Mucosa of rectum (tissue), 2 donors: ENCODE measurements around the gene SDCCAG8.

Experiments used
- H3K27ac ChIP-seq, 2 donors: one replicate each; pipeline ENCODE4 v1.7.0; 2013; ENCODE audit warnings: inconsistent platforms in 2 of 2, low read depth in 2 of 2, low read length in 2 of 2
- H3K27me3 ChIP-seq, 2 donors: one replicate each; pipeline ENCODE4 v1.7.0; 2013; ENCODE audit warnings: low read length in 2 of 2; ENCODE audit not compliant: control insufficient read depth in 2 of 2, insufficient read depth in 2 of 2
- H3K36me3 ChIP-seq, 2 donors: one replicate each; pipeline ENCODE4 v1.7.0; 2013; ENCODE audit warnings: low read length in 2 of 2; ENCODE audit not compliant: control insufficient read depth in 2 of 2, insufficient read depth in 2 of 2
- H3K4me1 ChIP-seq, 2 donors: one replicate each; pipeline ENCODE4 v1.7.0; 2013; ENCODE audit warnings: low read length in 2 of 2, mild to moderate bottlenecking in 1 of 2; ENCODE audit not compliant: control insufficient read depth in 2 of 2, insufficient read depth in 2 of 2
- H3K4me3 ChIP-seq, 2 donors: one replicate each; pipeline ENCODE4 v1.7.0; 2013; ENCODE audit warnings: low read length in 2 of 2
- H3K9ac ChIP-seq, 2 donors: one replicate each; pipeline ENCODE4 v1.7.0; 2013; ENCODE audit warnings: low read length in 2 of 2, low read depth in 1 of 2, mild to moderate bottlenecking in 1 of 2
- H3K9me3 ChIP-seq, 2 donors: one replicate each; pipeline ENCODE4 v1.7.0; 2013; ENCODE audit warnings: low read length in 2 of 2; ENCODE audit not compliant: control insufficient read depth in 2 of 2
- donor health status: healthy.
- donor health status: Normal muscosa, but diverticular disease.

The SDCCAG8 gene

GRCh38 chr1:243267471-243267880 is 11.6 kb downstream of the SDCCAG8 start:
- Histone ChIP-seq H3K27me3 (no peaks in the 10 kb centered on the region), H3K27ac (peak overlapping the region; percentile 6 to 19), H3K9me3 (no peaks in the 10 kb centered on the region), H3K4me1 (no peaks in the 10 kb centered on the region), H3K4me3 (no peak overlapping the region), H3K36me3 (peaks cover 0 to 8% of the 10 kb centered on the region in 2 donors), H3K9ac (no peak overlapping the region)

DNA sequence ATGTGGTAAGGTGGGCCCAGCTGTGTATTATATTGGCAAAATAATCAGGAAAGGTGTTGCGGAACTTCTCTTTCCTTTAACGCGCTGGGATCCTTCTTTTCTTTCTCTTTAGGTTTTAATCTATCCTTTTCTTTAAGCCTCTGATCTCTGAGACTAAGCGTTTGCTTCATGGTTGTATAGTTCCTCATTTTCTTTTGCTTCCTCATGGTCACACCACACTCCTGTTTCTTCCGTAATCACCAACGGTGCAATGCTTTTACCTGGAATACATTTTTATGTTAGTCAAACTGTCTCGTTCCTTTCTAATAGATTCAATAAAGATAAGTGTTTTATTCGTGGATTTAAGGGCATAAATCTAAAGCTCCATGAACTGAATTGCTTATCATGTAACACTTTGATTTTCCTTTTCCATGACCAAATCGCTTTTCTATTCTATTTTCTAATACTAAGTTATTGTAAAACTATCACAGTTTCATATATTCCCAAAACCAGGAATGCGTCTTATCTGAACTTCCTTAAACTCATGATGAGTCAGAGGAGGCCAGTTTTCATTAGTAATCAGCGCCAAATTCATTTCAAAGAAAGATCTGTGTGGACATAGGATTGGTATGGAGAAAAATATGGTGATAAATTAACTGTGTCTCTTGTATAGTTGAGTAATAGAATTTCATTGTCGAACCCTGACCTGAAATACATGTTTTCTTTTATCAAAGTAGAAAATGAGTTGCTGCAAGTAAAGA is 12.2 kb downstream of the SDCCAG8 start:
- H3K9ac ChIP-seq = no peak overlapping the region
- H3K27me3 ChIP-seq = no peaks in the 10 kb centered on the region
- no peaks in the 10 kb centered on the region for H3K4me1 ChIP-seq
- H3K36me3 ChIP-seq = peaks cover 0 to 10% of the 10 kb centered on the region in 2 donors
- no peak overlapping the region for H3K4me3 ChIP-seq
- peak overlapping the region in 1 of 2 donors; percentile 6 for H3K27ac ChIP-seq
- H3K9me3 ChIP-seq = no peaks in the 10 kb centered on the region

DNA sequence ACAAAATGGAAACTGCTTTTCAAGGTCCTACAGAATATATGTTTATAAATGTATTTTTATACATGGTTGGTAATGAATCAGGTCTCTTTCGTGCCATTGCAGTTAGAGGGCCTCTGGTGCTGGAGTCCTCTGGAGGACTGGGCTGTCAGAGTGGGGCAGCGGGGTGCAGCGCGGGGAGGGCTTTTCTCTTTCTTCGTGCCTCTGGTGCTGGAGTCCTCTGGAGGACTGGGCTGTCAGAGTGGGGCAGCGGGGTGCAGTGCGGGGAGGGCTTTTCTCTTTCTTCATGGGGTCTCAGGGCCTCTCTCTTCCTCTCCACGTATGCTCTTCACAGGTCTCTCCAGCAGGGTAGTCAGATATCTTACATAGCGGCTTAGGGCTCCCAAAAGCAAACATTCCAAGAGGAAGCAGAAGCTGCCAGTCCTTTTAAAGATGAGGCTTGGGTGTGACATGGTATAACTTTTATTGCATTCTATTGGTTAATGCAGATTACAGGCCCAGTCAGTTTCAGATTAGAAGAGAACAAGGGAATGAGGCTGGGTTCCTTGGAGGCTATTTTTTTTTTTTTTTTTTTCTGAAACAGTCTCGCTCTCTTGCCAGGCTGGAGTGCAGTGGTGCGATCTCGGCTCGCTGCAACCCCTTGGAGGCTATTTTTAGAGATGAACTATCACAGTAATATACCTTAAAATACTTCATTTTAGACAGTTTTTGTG is 13.1 kb downstream of the SDCCAG8 start:
- Histone ChIP-seq H3K36me3 (peaks cover 1 to 13% of the 10 kb centered on the region in 2 donors), H3K27me3 (no peaks in the 10 kb centered on the region), H3K9ac (no peak overlapping the region), H3K9me3 (no peaks in the 10 kb centered on the region), H3K27ac (peak overlapping the region in 1 of 2 donors; percentile 10), H3K4me3 (no peak overlapping the region), H3K4me1 (no peaks in the 10 kb centered on the region)

- H3K4me1 ChIP-seq = no peaks in the 10 kb centered on the region
- no peak overlapping the region for H3K27ac ChIP-seq
These were observed 13.6 kb downstream of the SDCCAG8 start for GRCh38 chr1:243269461-243269801.

DNA sequence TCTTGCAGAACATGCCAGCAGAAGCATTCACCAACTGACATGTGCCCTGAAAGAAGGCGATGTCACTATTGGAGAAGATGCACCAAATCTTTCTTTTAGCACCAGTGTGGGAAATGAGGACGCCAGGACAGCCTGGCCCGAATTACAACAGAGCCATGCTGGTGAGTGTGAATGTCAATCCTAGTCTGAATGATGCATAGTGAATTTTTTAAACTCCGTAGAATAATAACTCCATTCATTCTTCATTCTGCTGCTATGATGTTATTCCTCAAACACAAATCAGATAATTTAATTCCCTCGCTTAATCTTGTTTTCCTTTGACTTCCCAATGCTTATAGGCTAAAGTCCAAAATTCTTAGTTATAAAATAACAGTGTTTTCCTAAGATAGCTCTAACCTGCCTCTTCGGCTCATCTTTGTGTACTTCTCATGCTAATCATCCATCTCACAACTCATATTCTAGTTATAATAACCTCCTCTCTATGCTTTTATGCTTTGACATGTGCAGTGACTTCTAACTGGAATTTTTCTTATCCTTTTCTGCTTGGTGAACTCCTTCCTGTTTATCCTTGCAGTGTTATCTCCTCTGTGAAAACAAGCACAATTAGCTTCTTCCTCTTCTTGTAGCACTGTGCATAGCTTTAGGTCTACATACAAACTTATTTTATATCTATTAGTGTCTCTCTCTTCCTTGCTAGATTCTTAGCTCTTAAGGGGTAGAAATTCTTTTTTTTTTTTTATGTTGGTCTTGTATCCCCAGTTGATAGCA is 14.4 kb downstream of the SDCCAG8 start:
- no peaks in the 10 kb centered on the region for H3K27me3 ChIP-seq
- peaks cover 13 to 22% of the 10 kb centered on the region in 2 donors for H3K36me3 ChIP-seq
- H3K4me3 ChIP-seq = no peak overlapping the region
- no peak overlapping the region for H3K9ac ChIP-seq
- no peaks in the 10 kb centered on the region for H3K4me1 ChIP-seq
- no peak overlapping the region for H3K27ac ChIP-seq
- H3K9me3 ChIP-seq = no peaks in the 10 kb centered on the region

More at GRCh38 chr1:243269461-243269801, 13.6 kb downstream of the SDCCAG8 start:
- H3K9me3 ChIP-seq = no peaks in the 10 kb centered on the region
- no peaks in the 10 kb centered on the region for H3K27me3 ChIP-seq
- H3K4me3 ChIP-seq = no peak overlapping the region
- peaks cover 5 to 13% of the 10 kb centered on the region in 2 donors for H3K36me3 ChIP-seq
- H3K9ac ChIP-seq = no peak overlapping the region

- Histone ChIP-seq H3K4me3 (no peak overlapping the region), H3K9ac (no peak overlapping the region), H3K36me3 (peaks cover 24% of the 10 kb centered on the region in 2 donors), H3K4me1 (no peaks in the 10 kb centered on the region), H3K27me3 (no peaks in the 10 kb centered on the region), H3K9me3 (no peaks in the 10 kb centered on the region), H3K27ac (no peak overlapping the region)
These were observed 16.2 kb downstream of the SDCCAG8 start for GRCh38 chr1:243271996-243272395.

- Histone ChIP-seq H3K4me1 (no peaks in the 10 kb centered on the region), H3K27me3 (no peaks in the 10 kb centered on the region), H3K4me3 (no peak overlapping the region), H3K27ac (no peak overlapping the region), H3K9me3 (no peaks in the 10 kb centered on the region), H3K36me3 (peaks cover 27% of the 10 kb centered on the region in 2 donors), H3K9ac (no peak overlapping the region)
These were observed 16.6 kb downstream of the SDCCAG8 start for GRCh38 chr1:243272401-243272800.

- no peaks in the 10 kb centered on the region for H3K4me1 ChIP-seq
These were observed 17.7 kb downstream of the SDCCAG8 start for GRCh38 chr1:243273506-243273905.

DNA sequence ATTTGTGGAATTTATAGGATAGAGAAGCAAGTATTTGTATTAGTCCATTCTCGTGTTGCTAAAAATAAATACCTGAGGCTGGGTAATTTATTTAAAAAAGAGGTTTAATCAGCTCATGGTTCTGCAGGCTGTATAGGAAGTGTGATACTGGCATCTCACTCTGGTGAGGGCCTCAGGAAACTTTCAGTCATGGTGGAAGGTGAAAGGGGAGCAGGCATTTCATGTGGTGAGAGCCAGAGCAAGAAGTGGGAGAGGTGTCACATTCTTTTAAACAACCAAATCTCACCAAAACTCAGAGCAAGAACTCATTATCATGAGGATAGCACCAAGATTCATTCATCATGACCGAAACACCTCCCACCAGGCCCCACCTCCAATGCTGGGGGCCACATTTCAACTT is 18.1 kb downstream of the SDCCAG8 start:
- no peaks in the 10 kb centered on the region for H3K9me3 ChIP-seq

More at GRCh38 chr1:243273506-243273905, 17.7 kb downstream of the SDCCAG8 start:
- H3K4me3 ChIP-seq = no peak overlapping the region
- no peaks in the 10 kb centered on the region for H3K27me3 ChIP-seq
- H3K9ac ChIP-seq = no peak overlapping the region
- no peak overlapping the region for H3K27ac ChIP-seq
- no peaks in the 10 kb centered on the region for H3K9me3 ChIP-seq
- peaks cover 27 to 29% of the 10 kb centered on the region in 2 donors for H3K36me3 ChIP-seq

GRCh38 chr1:243275316-243275715 is 19.5 kb downstream of the SDCCAG8 start:
- H3K36me3 ChIP-seq = peaks cover 27 to 29% of the 10 kb centered on the region in 2 donors
- H3K4me1 ChIP-seq = no peaks in the 10 kb centered on the region
- H3K9ac ChIP-seq = no peak overlapping the region
- H3K27ac ChIP-seq = no peak overlapping the region
- no peaks in the 10 kb centered on the region for H3K27me3 ChIP-seq
- H3K9me3 ChIP-seq = no peaks in the 10 kb centered on the region
- no peak overlapping the region for H3K4me3 ChIP-seq

More for the DNA sequence above, 18.1 kb downstream of the SDCCAG8 start:
- no peak overlapping the region for H3K27ac ChIP-seq
- H3K4me3 ChIP-seq = no peak overlapping the region
- no peaks in the 10 kb centered on the region for H3K4me1 ChIP-seq
- peaks cover 27 to 29% of the 10 kb centered on the region in 2 donors for H3K36me3 ChIP-seq
- no peaks in the 10 kb centered on the region for H3K27me3 ChIP-seq
- no peak overlapping the region for H3K9ac ChIP-seq
